Mammary epithelial cell (primary cell): ENCODE measurements around the gene CNTNAP4.

ENCODE experiments used
- CTCF ChIP-seq, 2 donors: IDR thresholded peaks in 1 of 2; conservative IDR thresholded peaks in 1 of 2; 2 replicates each; pipeline ENCODE4 v1.5.1; 2011 to 2012; ENCODE audit warnings: inconsistent platforms in 2 of 2, low read length in 2 of 2, mild to moderate bottlenecking in 2 of 2, control low read depth in 1 of 2, low read depth in 1 of 2; ENCODE audit not compliant: insufficient read depth in 1 of 2; ENCODE audit errors: extremely low read depth in 1 of 2
- EZH2 ChIP-seq: IDR thresholded peaks from 2 replicates; pipeline ENCODE4 v1.6.1; 2012; ENCODE audit warnings: low read length, inconsistent platforms, borderline replicate concordance

- TF ChIP-seq CTCF (conservative IDR thresholded peaks at IDR 0.05 in 1 of 2, IDR thresholded peaks at IDR 0.05 in 1 of 2; ENCODE audit: extremely low read depth in 1 of 2, insufficient read depth in 1 of 2, low read depth in 1 of 2, low read length in 2 of 2) (no peak), EZH2 (no peak)
Measured at GRCh38 chr16:76276745-76277438, at the start of gene CNTNAP4.
